ENCODE measurements around the gene FEM1A.
A peak's percentile ranks its signal among the peaks of the same experiment; 100 is the strongest.
"Not testable (repeated sequence)": the region's sequence is repeated elsewhere in the genome, so short reads cannot be mapped to it uniquely, and the experiment has no call there.

Gene FEM1A

DNA sequence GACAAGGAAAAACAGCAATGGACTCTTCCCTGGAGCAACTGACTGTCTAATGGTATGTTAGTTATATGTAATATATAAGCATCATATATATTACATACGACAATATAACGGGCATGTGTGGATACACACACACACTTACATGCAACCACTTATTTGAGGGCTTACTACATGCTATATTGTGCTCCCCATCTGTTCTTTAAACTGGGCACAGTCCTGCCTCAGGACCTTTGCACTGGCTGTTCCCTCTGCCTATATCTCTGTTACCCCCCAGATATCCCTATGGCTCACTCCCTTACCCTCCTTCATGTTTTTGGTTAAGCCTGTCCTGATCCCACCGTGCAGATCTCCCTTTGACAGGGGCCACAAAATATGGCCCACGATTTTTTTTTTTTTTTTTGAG is 29.7 kb downstream of the FEM1A start:
- no peak for DNase-seq
- H3K9me3 ChIP-seq (ENCODE audit: severe bottlenecking): peaks cover 1% of the 10 kb centered on the region
- no peak overlapping the region for H3K4me3 ChIP-seq (ENCODE audit: low read depth, low read length)
- TF ChIP-seq, protein P1, sequence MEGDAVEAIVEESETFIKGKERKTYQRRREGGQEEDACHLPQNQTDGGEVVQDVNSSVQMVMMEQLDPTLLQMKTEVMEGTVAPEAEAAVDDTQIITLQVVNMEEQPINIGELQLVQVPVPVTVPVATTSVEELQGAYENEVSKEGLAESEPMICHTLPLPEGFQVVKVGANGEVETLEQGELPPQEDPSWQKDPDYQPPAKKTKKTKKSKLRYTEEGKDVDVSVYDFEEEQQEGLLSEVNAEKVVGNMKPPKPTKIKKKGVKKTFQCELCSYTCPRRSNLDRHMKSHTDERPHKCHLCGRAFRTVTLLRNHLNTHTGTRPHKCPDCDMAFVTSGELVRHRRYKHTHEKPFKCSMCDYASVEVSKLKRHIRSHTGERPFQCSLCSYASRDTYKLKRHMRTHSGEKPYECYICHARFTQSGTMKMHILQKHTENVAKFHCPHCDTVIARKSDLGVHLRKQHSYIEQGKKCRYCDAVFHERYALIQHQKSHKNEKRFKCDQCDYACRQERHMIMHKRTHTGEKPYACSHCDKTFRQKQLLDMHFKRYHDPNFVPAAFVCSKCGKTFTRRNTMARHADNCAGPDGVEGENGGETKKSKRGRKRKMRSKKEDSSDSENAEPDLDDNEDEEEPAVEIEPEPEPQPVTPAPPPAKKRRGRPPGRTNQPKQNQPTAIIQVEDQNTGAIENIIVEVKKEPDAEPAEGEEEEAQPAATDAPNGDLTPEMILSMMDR (IDR thresholded peaks at IDR 0.05; ENCODE audit: low read depth, low read length): no peak
- H3K36me3 ChIP-seq: peaks cover 23% of the 10 kb centered on the region
- H3K27me3 ChIP-seq (ENCODE audit: insufficient read depth, low read depth, severe bottlenecking): no peaks in the 10 kb centered on the region
- H3K27ac ChIP-seq: no peak overlapping the region

DNA sequence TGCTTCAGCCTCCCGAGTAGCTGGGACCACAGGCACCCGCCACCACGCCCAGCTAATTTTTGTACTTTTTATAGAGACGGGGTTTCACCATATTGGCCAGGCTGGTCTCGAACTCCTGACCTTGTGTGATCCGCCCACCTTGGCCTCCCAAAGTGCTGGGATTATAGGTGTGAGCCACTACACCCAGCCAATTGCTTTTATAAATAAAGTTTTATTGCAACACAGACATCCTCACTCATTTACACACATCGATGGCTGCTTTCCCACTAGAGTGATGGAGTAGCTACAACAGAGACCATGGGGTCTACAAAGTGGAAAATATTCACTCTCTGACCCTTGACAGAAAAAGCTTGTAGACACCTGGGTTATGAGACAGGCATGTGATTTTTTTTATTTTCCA is 30.8 kb downstream of the FEM1A start:
- not testable (repeated sequence) for H3K9me3 ChIP-seq (ENCODE audit: severe bottlenecking); H3K27me3 ChIP-seq (ENCODE audit: insufficient read depth, low read depth, severe bottlenecking); H3K27ac ChIP-seq; DNase-seq; H3K4me3 ChIP-seq (ENCODE audit: low read depth, low read length)
- H3K36me3 ChIP-seq: peaks cover 12% of the 10 kb centered on the region

DNA sequence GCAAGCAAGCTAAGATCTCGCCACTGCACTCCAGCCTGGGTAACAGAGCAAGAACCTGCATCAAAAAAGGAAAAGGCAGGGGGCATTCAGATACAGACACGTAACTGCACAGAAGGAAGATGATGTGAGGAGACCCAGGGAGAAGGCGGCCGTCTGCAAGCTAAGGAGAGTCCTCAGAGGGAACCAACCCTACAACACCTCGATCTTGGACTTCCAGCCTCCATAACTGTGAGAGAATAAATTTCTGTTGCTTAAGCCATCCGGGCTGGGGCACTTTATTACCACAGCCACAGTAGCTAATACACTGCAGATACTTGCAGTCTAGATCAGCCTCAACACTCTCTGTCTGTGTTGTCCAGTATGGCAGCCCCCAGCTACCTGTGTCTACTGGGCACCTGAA is 32.0 kb downstream of the FEM1A start:
- H3K4me3 ChIP-seq (ENCODE audit: low read depth, low read length): no peak overlapping the region
- TF ChIP-seq, protein P1 (IDR thresholded peaks at IDR 0.05; ENCODE audit: low read depth, low read length): no peak
- no peaks in the 10 kb centered on the region for H3K9me3 ChIP-seq (ENCODE audit: severe bottlenecking)
- DNase-seq: no peak
- no peaks in the 10 kb centered on the region for H3K27me3 ChIP-seq (ENCODE audit: insufficient read depth, low read depth, severe bottlenecking)
- H3K27ac ChIP-seq: no peak overlapping the region
- H3K36me3 ChIP-seq: peaks cover 3% of the 10 kb centered on the region; the same call in 1 of the 2 replicates

DNA sequence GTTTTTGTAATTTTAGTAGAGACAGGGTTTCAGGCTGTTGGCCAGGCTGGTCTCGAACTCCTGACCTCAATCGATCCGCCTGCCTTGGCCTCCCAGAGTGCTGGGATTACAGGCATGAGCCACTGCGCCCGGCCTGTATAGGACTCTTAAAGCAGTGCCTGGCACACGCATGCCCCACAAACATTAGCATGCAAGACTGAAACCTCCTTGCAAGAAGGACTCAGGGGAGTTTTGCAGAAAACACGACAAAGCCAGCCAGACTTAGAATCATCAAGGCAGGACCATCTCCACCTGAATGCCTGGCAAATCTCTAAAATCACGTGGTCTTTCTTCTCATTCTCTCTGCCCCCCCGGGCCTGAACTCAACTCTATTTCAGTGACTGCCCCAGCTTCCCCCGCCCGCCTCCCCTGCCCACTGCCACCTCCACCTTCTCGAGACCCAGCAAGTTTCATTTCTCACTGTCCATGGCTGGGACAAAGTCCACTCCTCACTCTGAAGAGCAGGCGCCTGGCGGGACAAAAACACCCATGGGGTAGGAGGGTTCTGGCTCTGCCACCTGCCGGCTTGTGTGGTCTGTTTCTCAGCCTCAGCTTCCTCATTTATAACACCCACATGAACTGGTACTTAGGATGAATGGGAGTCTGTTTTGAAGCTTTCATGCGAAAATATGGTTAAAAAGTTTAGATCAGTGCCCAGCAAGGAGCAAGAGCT is 37.6 kb downstream of the FEM1A start:
- H3K27ac ChIP-seq: peak overlapping the region; percentile 1; the same call in 1 of the 2 replicates
- H3K4me3 ChIP-seq (ENCODE audit: low read depth, low read length): no peak overlapping the region
- H3K27me3 ChIP-seq (ENCODE audit: insufficient read depth, low read depth, severe bottlenecking): no peaks in the 10 kb centered on the region
- no peaks in the 10 kb centered on the region for H3K9me3 ChIP-seq (ENCODE audit: severe bottlenecking)
- peaks cover 3% of the 10 kb centered on the region; the same call in 1 of the 2 replicates for H3K36me3 ChIP-seq
- TF ChIP-seq, protein P1 (IDR thresholded peaks at IDR 0.05; ENCODE audit: low read depth, low read length): no peak
- DNase-seq: no peak

GRCh38 chr19:4830332-4830731 is 38.8 kb downstream of the FEM1A start:
- Histone ChIP-seq H3K27ac (no peak overlapping the region), H3K36me3 (peaks cover 3% of the 10 kb centered on the region; the same call in 1 of the 2 replicates), H3K9me3 (ENCODE audit: severe bottlenecking) (no peaks in the 10 kb centered on the region), H3K27me3 (ENCODE audit: insufficient read depth, low read depth, severe bottlenecking) (no peaks in the 10 kb centered on the region), H3K4me3 (ENCODE audit: low read depth, low read length) (no peak overlapping the region)
- TF ChIP-seq, protein P1 (IDR thresholded peaks at IDR 0.05; ENCODE audit: low read depth, low read length): no peak
- no peak for DNase-seq

GRCh38 chr19:4830768-4831265 is 39.3 kb downstream of the FEM1A start:
- DNase-seq: no peak
- Histone ChIP-seq H3K27ac (no peak overlapping the region; the same call in 1 of the 2 replicates), H3K4me3 (ENCODE audit: low read depth, low read length) (peak overlapping the region; percentile 49), H3K36me3 (peaks cover 3% of the 10 kb centered on the region; the same call in 1 of the 2 replicates), H3K9me3 (ENCODE audit: severe bottlenecking) (no peaks in the 10 kb centered on the region), H3K27me3 (ENCODE audit: insufficient read depth, low read depth, severe bottlenecking) (no peaks in the 10 kb centered on the region)
- TF ChIP-seq, protein P1 (IDR thresholded peaks at IDR 0.05; ENCODE audit: low read depth, low read length): no peak
